Umbilical cord (tissue), 2 donors: Measurements from ENCODE around the gene IL1RL1. TPM values are rescaled to one million over a fixed set of nuclear protein-coding genes. Genes with fewer than 3 reads are reported as not detected.

Source experiments
- DNase-seq: peaks from one replicate; pipeline ENCODE4 v3.0.0-alpha.2; 2015; ENCODE audit warnings: low spot score
- total RNA-seq: library from RNA; depleted of rRNA; stranded (reverse); fragments of >200 nt; gene quantifications from one replicate; pipeline ENCODE4 v1.2.3, GENCODE V29; 2014; ENCODE audit warnings: low replicate concordance; ENCODE audit not compliant: insufficient read depth

IL1RL1 gene
- total RNA-seq, 1 donor from 2014 or later, result 4.6 TPM

DNA sequence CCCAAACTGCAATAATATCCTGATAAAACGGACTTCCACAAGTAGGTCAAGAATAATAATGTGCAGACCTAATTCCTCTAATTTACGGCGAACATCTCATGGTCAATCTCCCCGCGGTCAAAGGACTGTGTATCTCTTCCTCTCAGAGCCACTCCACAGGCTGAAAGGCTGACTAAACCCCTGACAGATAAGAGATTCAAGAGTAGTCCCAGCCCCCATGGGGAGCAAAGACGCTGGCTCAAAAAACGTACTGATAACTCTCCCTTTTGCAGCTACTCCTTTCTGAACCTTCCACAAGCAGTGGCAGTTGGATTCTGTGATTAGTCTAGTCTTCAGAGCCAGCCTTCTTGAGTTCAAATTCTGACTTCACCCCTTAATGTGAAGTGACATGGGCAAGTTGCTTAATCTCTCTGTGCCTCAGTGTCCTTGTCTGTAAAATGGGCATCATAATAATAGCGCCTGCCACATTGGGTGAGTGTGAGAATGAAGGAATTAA lies 24.6 kb downstream of the IL1RL1 start:
- DNase-seq, result peak; percentile 94

DNA sequence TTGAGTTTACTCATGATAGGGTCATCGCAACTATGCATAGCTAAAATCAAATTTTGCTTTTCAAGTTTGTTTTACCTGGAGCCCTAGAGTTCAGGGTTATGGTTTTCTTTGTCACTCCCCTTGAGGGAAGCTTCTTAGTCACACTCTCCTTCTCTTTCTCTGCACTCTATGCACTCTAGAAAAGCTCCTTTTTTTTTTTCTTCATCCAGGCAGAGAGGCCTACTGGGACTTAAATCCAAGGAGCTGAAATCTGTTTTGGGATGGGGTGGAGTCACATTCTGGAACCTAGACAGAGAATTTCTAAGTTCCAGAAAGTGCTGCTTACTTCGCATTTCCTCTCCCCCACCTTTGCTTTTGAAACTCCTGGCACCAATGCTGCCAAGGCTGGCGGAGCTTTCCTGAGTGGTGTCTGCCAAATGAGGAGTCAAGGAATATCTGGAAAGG lies 25.2 kb downstream of the IL1RL1 start:
- peak; percentile 70 for DNase-seq

DNA sequence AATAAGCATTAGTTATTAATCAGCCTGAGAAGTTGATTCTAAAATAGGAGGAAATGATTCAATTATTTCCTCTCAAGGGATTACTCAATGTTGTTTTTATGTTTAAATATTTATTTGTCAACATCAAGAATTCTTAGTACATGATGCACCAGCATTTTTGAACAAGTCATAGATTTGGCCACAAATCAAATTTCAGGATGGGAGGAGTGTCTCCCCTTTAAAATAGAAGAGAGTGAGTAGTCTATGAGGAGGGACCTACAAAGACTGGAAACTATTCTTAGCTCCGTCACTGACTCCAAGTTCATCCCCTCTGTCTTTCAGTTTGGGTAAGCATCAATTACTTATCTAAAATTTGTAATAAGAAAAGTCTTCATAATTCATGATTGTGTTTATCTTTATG lies 25.6 kb downstream of the IL1RL1 start:
- DNase-seq, result peak; percentile 19

DNA sequence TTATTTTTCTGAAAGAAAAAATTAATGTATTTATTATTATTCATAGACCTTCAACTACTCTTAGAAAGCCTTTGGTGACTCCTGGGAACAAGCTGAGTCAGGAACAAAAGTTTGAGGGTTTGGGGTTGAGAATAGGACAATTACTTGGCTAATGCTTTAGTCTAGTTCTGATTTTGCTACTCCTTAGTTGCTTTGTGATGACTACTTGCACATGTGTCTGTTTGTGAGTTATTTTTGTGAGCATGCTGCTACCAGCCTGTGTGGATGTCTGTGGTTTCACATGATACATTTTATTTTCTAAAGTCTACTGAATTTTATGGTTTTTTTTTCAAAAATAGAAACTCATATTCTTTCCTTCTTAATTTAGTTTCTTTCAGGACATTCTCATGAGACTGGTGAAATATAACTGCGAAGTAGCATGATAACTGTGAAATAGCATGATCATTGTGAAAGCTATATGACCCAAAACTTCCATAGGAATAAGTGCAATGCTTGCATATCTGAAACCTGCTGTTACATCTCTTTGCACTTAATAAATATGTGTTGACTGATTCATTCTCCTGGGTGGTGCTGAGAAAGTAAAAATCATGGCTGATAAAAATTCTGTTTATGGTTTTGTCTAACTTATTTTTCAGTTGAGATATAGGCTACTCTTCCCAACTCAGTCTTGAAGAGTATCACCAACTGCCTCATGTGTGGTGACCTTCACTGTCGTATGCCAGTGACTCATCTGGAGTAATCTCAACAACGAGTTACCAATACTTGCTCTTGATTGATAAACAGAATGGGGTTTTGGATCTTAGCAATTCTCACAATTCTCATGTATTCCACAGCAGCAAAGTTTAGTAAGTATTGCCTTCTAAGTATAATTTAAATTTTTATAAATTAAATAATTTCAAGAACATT lies 26.4 kb downstream of the IL1RL1 start:
- peak; percentile 26 for DNase-seq

DNA sequence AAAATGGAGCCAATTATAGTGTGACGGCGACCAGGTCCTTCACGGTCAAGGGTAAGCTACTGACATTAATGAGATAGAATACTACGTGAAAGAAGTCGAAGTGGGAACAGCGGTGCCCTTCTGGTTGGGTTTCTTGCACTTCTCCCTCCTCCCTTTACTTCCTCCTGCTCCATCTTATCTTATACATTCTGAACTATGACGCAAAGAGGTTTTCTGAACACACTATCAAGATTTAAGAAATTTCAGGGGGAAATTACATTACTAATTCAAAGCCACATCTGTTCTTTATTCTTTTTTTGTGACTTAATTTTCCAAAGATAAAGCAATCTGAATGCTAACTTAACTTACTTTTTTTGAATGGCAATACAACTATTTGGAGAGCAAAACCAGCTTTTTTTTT lies 29.4 kb downstream of the IL1RL1 start:
- DNase-seq, result no peak

DNA sequence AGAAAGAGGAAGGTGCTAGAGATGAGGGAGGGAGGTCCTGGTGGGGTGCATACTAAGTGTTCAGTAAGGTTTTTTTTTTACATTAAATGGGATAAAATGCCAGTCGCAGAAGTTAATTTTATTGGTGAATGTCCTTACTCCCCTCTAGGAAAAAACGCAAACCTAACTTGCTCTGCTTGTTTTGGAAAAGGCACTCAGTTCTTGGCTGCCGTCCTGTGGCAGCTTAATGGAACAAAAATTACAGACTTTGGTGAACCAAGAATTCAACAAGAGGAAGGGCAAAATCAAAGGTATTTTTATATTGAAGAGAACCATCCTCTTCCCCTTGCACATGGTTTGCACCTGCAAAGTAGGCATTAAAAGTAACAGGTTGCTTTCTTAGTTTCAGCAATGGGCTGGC lies 31.5 kb downstream of the IL1RL1 start:
- peak; percentile 57 for DNase-seq

DNA sequence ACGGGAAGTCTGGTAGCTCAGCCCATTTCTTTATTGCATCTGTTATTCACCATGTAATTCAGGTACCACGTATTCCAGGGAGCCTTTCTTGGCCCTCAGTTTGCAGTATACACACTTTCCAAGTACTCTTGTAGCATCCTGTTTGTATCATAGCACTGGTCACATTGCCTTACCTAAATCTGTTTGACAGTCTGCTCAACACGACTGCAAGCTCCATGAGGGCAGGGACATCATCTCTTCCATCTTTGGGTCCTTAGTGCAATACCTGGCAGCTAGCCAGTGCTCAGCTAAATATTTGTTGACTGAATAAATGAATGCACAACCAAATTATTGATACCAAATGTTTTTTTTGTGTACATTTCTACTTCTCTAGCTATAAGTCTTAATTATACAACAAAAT lies 33.0 kb downstream of the IL1RL1 start:
- DNase-seq, result no peak

DNA sequence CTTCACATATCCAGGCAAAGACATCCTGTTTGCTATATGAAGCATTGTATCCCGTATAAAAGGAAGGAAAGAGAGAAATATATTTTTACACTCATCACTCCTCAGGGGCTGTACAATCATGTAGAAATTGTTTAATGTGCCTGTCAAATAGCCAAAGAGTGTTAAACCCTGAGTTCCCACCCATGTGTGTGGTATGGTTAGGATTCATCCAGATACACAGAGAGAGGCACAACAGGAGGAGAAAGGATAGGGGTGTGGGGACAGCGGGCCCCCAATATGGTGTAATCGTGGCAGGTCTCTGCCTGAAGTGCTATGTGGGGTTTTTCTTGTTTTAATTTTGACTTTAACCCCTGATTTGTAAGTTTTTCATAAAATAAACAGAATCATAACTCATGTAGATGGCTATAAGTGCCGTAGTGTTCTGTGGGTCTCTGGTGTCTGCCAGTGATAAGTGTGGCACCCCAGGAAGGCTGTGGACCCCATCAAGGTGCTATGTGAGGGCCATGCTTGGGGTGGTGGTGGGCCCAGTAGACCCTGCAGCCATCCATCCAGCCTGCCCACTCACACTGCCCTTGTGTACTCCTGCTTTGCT lies 34.1 kb downstream of the IL1RL1 start:
- no peak for DNase-seq

DNA sequence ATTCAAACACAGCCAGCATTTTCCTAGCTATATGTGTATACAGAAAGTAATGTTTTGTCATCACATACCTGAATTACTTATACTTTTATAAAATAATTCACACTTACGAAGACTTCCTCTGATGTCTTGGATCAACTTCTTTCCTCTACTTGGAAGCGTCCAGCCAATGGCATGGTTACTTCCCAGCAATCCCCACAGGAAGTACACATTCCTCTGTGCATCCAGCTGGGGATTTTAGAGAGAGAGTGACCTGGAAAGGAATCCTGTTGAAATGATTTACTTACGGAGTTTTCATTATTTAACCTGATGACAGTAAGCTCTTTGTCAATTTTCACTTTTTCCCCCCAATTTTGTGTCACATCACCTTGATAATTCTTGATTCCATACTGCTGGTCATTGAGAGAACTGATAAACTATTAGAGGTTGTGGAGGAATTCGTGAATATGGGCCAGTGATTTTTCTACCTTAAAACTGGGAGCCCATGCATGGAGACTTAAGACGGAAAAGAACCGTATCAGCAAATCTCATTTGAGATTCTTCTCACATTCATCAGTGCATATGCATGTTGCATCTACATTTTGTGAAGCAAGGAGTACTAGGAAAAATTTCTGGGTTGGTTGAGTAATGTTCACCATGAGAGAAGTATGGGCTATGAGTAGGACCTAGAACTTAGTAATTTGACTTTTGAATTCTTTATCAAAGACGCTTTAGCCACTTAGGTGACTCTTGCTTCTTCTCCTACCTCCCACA lies 35.2 kb downstream of the IL1RL1 start:
- DNase-seq, result no peak

DNA sequence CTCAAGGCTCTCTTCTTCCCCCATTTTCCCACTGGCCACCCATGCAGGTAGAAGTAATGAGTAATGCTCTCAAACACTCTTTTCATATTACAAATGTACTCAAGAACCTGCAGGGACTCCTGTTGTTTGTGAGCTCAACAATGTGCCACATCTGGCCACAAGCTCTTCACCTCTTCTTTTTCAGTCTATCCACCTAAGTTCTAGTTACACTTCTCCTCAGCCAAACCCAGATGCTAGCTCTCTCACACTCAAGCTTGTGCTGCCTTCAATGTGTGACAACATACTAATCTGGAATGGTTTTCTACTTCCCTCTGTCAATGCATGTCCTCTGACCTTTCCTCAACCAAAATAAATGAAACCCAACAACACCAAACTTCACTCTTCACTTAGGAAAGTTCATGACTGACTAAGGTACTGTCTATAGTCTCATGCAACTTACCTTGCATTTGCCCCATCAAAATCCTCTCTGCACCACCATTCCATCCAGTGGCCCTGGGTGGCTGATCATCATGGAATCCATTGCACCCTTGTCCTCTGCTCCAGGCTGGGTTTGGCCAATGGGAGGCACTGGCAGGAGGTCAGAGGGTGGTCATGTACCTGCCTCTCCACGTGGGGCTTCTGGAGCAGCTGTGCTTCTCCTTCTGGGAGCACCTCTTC lies 38.9 kb downstream of the IL1RL1 start:
- DNase-seq, result no peak

DNA sequence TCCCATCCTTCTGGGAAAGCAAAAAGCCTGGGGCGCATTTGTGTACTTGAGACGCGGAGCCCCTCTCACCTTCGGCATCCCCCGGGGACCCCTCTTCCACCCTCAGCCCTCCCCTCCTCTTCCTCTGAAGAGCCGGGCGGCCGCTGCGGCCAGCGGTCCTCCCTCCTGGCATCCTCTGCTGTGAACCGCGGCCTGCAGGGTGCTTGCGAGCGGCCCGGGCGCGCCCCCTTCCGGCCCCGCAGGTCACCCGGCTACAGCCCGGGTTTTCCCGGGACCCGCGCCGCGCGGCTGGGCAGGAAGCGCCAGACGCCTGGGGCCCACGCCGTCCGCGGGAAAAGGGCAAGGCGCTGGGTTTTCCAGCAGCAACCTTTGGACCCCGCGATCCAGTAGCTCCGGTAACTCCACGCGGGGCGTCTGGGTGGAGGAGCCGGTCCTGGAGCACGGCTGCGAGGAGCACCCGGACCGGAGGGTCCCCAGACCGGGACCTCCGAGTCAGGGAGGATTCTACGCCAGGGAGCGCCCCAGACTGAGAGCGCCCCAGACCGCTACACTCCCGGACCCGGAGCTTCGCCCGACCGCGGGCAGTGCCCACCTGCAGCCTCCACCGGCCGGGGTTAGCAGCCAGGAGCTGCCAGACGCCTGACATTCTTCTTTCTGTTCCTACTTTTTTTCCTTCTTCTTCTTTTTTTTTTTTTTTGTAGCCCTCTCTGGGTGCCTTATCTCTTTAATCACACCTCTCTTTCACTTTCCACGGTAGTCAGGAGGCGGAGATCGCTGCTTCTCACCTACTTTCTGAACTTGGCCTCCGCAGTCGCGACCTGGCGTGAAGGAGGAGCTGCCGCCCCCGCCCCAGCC lies 44.4 kb downstream of the IL1RL1 start, which contains the start of gene IL18R1:
IL18R1 (plus strand) TSS at position 271 of the 855 bp plus-strand sequence. CDS start 6,865 bp downstream, outside the sequence.
- peak; percentile 84 for DNase-seq

DNA sequence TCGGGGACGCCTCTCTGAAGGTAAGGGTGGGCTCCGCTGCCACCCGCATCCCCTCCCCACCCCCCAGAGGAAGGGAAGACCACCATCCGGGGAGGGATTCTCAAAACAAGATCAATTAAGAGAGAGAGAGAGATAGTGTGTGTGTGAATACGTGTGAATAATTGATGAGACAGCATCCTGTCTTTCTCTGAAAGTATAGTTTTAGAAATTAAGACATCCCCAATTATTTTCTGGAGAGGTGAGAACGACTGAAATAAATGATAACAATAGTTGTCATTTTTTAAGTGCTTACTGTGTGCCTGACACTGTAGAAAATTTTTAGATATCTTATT lies 45.0 kb downstream of the IL1RL1 start:
- DNase-seq, result no peak

DNA sequence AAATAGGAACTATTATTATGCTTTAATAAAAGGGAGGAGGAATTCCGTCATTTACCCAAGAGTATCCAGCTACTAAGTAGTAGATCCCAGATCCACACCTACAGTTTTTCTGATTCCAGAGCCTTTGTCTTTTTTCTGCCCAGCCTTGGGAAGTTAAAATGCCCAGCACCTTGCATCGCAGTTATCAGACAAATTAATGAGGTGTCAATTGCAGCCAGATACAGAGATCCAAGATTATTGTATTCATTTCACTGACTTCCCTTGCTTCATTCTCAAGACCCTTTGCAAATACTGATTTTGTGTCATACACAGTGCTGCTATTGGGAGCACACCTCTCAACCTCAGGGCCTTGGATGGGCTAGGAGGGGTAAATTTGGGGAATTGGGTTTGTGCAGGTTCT lies 45.4 kb downstream of the IL1RL1 start:
- no peak for DNase-seq

DNA sequence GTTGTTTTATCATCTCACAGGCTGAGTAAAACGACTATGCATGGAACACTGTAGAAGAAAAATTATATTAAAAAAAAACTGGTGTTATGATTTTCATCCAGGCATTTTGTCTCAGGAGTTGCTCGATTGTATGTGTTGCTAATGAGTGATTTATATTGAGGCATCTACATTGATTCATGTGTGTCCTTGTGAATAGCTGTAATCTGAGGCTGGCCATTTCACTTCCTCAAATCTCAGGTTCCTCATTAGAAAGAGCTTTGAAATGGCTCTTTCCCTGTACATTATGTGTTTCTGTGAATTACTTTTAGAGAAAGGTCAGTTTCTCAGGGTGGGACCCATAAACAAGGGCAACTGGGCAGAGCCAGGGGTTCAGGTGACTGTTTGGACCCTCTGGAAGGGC lies 46.6 kb downstream of the IL1RL1 start:
- DNase-seq, result no peak

DNA sequence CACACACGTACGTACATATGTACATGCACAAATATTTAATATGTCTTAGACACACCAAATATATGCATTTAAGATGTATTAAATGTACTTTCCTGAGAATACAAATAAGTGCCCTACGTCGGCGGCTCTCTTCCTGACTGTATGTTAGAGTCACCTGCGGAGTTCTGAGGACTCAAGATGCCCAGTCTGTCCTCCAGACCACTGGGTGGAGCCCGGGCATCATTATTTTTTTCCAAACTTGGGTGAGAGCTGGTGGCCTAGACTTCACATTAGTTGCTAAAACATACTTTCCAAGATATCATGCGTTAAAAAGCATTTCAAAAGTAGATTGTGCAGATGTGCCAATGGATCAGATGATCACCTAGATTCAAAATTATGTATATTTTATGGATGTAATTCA lies 47.1 kb downstream of the IL1RL1 start:
- no peak for DNase-seq

DNA sequence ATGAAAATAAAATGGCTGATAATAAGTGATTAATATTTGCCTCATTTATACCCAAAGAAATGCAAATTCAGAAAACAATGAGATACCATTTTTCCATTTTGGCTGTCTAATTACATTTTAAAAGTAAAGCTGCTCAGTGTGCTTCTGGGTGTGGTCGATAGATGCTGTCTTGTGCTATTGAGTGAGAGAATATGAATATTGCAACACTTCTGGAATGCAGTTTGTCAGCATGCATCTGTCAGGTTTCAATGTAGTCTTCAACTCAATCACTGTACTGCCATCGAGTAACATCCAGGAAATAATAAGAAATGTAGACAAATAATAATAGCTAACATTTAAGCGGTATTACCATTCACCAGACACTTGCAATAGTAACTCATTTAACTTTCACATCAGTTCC lies 48.2 kb downstream of the IL1RL1 start:
- no peak for DNase-seq

DNA sequence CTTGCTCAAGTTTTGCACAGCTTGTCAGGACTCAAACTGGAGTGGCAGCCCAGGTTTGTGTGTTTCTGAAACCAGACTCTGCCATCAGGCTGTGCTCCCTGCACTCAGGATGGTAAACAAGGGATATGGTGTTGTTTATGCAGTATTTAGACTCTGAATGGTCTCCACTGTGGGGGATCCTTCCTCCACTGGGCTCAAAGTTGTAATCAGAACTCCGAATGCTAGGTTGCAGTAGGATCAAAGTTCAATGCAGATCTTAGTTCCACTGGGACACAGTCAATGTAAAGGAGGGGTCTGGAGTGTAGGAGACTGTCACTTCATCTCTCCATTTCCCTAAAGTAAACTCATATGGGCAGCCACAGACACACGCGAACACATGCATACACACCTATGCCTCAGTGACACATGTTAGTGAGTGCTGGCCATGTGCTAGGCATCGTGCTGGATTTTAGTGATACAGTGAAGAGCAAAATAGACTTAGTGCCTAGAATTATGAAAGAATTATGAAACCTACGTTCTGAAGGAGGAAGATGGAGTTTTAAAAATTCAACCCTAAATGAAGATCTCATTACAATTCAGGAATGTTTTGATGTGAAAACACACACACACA lies 50.4 kb downstream of the IL1RL1 start:
- no peak for DNase-seq

DNA sequence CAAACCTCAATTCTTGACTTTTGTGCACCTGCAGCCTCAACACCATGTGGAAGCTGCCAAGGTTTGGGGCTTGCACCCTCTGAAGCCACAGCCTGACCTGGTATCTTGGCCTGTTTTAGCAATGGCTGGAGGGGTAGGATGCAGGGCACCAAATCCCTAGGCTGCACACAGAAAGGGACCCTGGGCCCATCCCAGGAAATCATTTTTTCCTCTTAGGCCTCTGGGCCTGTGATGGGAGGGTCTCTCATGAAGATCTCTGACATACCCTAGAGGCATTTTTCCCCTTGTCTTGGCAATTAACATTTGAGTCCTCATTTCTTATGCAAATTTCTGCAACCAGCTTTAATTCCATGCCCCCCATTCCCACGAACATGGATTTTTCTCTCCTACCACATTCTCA lies 54.4 kb downstream of the IL1RL1 start:
- no peak for DNase-seq

DNA sequence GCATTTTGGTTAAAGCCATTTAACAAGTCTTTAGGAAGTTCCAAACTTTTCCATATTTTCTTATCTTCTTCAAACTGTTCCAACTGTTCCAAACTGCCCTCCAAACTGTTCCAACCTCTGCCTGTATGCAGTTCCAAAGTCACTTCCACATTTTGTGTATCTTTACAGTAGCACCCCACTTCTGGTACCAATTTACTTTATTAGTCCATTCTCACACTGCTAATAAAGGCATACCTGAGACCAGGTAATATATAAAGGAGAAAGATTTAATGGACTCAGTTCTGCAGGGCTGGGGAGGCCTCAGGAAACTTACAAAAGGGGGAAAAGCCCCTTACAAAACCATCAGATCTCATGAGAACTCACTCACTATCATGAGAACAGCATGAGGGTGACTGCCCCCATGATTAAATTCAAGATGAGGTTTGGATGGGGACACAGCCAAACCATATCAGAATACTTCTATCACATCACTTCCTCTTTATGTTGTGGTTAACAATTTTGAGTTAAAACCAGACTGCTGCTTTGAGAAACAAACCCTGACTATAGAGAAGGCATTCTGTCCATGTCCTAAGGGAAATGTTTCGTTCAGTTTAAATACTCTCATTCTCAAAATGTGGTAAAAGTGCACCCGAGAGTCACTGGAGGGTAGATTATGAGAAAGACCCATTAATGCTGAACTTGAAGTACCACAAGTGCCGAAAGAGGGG lies 55.2 kb downstream of the IL1RL1 start:
- no peak for DNase-seq
